SK-N-SH (cell line): ENCODE measurements around the gene PWWP2B. TPM values are rescaled to one million over a fixed set of nuclear protein-coding genes. Genes with fewer than 3 reads are reported as not detected.

Experiments used
- CTCF ChIA-PET: fragments of 300-600, 350-600 bp; formaldehyde crosslinking; extraction: SDS; loops from one replicate; lab custom pipeline; 2021; lab: Yijun Ruan, JAX
- POLR2A ChIA-PET: fragments of 350-600 bp; sonication (Branson Sonifier 250); formaldehyde crosslinking; extraction: SDS; loops from one replicate; lab custom pipeline; 2020; ENCODE audit warnings: antibody characterized with exemption, inconsistent platforms; lab: Yijun Ruan, JAX
- DNase-seq: peaks from one replicate; pipeline ENCODE4 v3.0.0; 2012
- H2AFZ ChIP-seq: fragments of 200-600 bp; sonication (generic); 2 replicates; pipeline ENCODE4 v1.8.1; 2016; ENCODE audit warnings: antibody characterized with exemption, mild to moderate bottlenecking, low read depth
- H3F3A ChIP-seq: fragments of 200-600 bp; sonication (generic); replicated peaks from 2 replicates; pipeline ENCODE3; 2016; ENCODE audit warnings: antibody characterized with exemption, mild to moderate bottlenecking; ENCODE audit not compliant: insufficient read depth
- H3K27ac ChIP-seq, 2 experiments: fragments of 200-500 bp in 1 of 2; fragments of 200-600 bp in 1 of 2; sonication (Bioruptor generic) in 1 of 2; sonication (generic), shearing (Covaris generic) in 1 of 2; 2 replicates each; pipeline versions ENCODE4 v1.5.1 to v1.6.1; 2014 to 2016; ENCODE audit warnings: low read depth in 2 of 2, inconsistent platforms in 1 of 2, low read length in 1 of 2, mild to moderate bottlenecking in 1 of 2, mixed read lengths in 1 of 2
- H3K27me3 ChIP-seq: fragments of 200-600 bp; sonication (generic), shearing (Covaris generic); 2 replicates; pipeline ENCODE4 v1.6.1; 2016; ENCODE audit warnings: mixed run types; ENCODE audit not compliant: insufficient read depth
- H3K36me3 ChIP-seq, 2 experiments: fragments of 200-500 bp in 1 of 2; fragments of 200-600 bp in 1 of 2; sonication (Bioruptor generic) in 1 of 2; sonication (generic) in 1 of 2; replicated peaks in 1 of 2; 2 replicates each; pipeline versions ENCODE3 to v1.5.1; 2014 to 2016; ENCODE audit warnings: low read length in 1 of 2, mild to moderate bottlenecking in 1 of 2; ENCODE audit not compliant: insufficient read depth in 2 of 2, control insufficient read depth in 1 of 2
- H3K4me1 ChIP-seq, 2 experiments: fragments of 200-500 bp in 1 of 2; fragments of 200-600 bp in 1 of 2; sonication (Bioruptor generic) in 1 of 2; sonication (generic), shearing (Covaris generic) in 1 of 2; 2 replicates each; pipeline versions ENCODE4 v1.5.1 to v1.6.1; 2014 to 2016; ENCODE audit warnings: low read depth in 1 of 2, low read length in 1 of 2, mixed run types in 1 of 2; ENCODE audit not compliant: insufficient read depth in 2 of 2, control insufficient read depth in 1 of 2
- H3K4me2 ChIP-seq: fragments of 200-600 bp; sonication (generic), shearing (Covaris generic); 2 replicates; pipeline ENCODE4 v1.6.1; 2017; ENCODE audit warnings: mixed run types
- H3K4me3 ChIP-seq, 2 experiments: fragments of 200-500 bp in 1 of 2; fragments of 200-600 bp in 1 of 2; sonication (Bioruptor generic) in 1 of 2; sonication (generic), shearing (Covaris generic) in 1 of 2; 2 replicates each; pipeline versions ENCODE4 v1.5.1 to v1.8.1; 2014 to 2016; ENCODE audit warnings: low read depth in 2 of 2, inconsistent platforms in 1 of 2, low read length in 1 of 2, mild to moderate bottlenecking in 1 of 2, mixed read lengths in 1 of 2, moderate library complexity in 1 of 2
- H3K79me2 ChIP-seq: fragments of 200-600 bp; sonication (generic); 2 replicates; pipeline ENCODE4 v1.8.1; 2017; ENCODE audit warnings: mild to moderate bottlenecking; ENCODE audit not compliant: insufficient read depth
- H3K9ac ChIP-seq: fragments of 200-600 bp; sonication (generic); 2 replicates; pipeline ENCODE4 v1.6.1; 2017; ENCODE audit warnings: mixed run types
- H3K9me2 ChIP-seq: fragments of 200-600 bp; sonication (generic); 2 replicates; pipeline ENCODE4 v1.6.1; 2017; ENCODE audit warnings: mixed run types
- H3K9me3 ChIP-seq: fragments of 200-600 bp; sonication (generic); 2 replicates; pipeline ENCODE4 v1.6.1; 2017; ENCODE audit warnings: mixed run types, mild to moderate bottlenecking, moderate library complexity
- H4K20me1 ChIP-seq: fragments of 200-600 bp; sonication (generic); 2 replicates; pipeline ENCODE4 v1.6.1; 2017; ENCODE audit warnings: mild to moderate bottlenecking, mixed run types; ENCODE audit not compliant: insufficient read depth
- ELF1 ChIP-seq: IDR thresholded peaks from 2 replicates; pipeline ENCODE4 v1.4.0; 2012
- FOSL2 ChIP-seq: IDR thresholded peaks from 2 replicates; pipeline ENCODE4 v1.4.0; 2012; ENCODE audit warnings: low read depth, mild to moderate bottlenecking, moderate library complexity, borderline replicate concordance
- FOXJ3 ChIP-seq: sonication (generic); formaldehyde crosslinking; IDR thresholded peaks from 2 replicates; pipeline ENCODE4 v1.5.1; 2020; ENCODE audit warnings: mild to moderate bottlenecking, missing genetic modification reagents
- FOXM1 ChIP-seq: IDR thresholded peaks from 2 replicates; pipeline ENCODE4 v1.4.0; 2012; ENCODE audit warnings: low read depth, mild to moderate bottlenecking
- GATA2 ChIP-seq: sonication (generic); formaldehyde crosslinking; IDR thresholded peaks from 2 replicates; pipeline ENCODE4 v1.5.0; 2020; ENCODE audit warnings: mild to moderate bottlenecking, missing genetic modification reagents
- MXI1 ChIP-seq: IDR thresholded peaks from 2 replicates; pipeline ENCODE4 v1.6.1; 2012; ENCODE audit warnings: mild to moderate bottlenecking, low read depth, low read length, improper control_type of control experiment
- NRF1 ChIP-seq: IDR thresholded peaks from 2 replicates; pipeline ENCODE4 v1.6.1; 2012; ENCODE audit warnings: low read depth, mild to moderate bottlenecking, low read length
- PBX3 ChIP-seq: IDR thresholded peaks from 2 replicates; pipeline ENCODE4; 2012
- RAD21 ChIP-seq: IDR thresholded peaks from 2 replicates; pipeline ENCODE4 v1.6.1; 2012; ENCODE audit warnings: mild to moderate bottlenecking, low read length
- SMC3 ChIP-seq: IDR thresholded peaks from 2 replicates; pipeline ENCODE4 v1.6.1; 2012; ENCODE audit warnings: low read depth, low read length, improper control_type of control experiment
- TEAD4 ChIP-seq: IDR thresholded peaks from 2 replicates; pipeline ENCODE4 v1.4.0; 2012; ENCODE audit warnings: mild to moderate bottlenecking, borderline replicate concordance; ENCODE audit not compliant: insufficient read depth
- YY1 ChIP-seq: IDR thresholded peaks from 2 replicates; pipeline ENCODE4 v1.4.0; 2012; ENCODE audit warnings: low read depth, mild to moderate bottlenecking
- ZBTB33 ChIP-seq: IDR thresholded peaks from 2 replicates; pipeline ENCODE4 v1.4.0; 2012; ENCODE audit warnings: low read depth, borderline replicate concordance
- WGBS: methylation state at CpG from one replicate; pipeline ENCODE4 v1.1.6; 2017; ENCODE audit warnings: low lambda C conversion rate; 5-methylcytosine and 5-hydroxymethylcytosine counted together
- polyA plus RNA-seq, 3 experiments: library from polyadenylated mRNA; depleted of rRNA; stranded (reverse); fragments of >200 nt; gene quantifications; 2 replicates each; pipeline ENCODE4 v1.2.3, GENCODE V29; 2012
- TF ChIP-seq, protein P1 (sequence below): fragments of 150-350 bp; IDR thresholded peaks from 2 replicates; pipeline ENCODE4 v1.6.1; 2016; ENCODE audit warnings: mild to moderate bottlenecking, low read depth, low read length

PWWP2B gene
- polyA plus RNA-seq, 1 of the 3 experiments (the other 2 are of a cell fraction) = 2.4 TPM

GRCh38 chr10:132412316-132413192, 15.6 kb downstream of the PWWP2B start:
- TF ChIP-seq TEAD4 (no peak), MXI1 (no peak), SMC3 (no peak), ZBTB33 (no peak), FOXJ3 (no peak), GATA2 (CRISPR knock-in tag) (no peak), ELF1 (no peak), FOXM1 (no peak), FOSL2 (no peak), PBX3 (no peak), NRF1 (no peak), RAD21 (no peak), YY1 (no peak)
- TF ChIP-seq, protein P1, sequence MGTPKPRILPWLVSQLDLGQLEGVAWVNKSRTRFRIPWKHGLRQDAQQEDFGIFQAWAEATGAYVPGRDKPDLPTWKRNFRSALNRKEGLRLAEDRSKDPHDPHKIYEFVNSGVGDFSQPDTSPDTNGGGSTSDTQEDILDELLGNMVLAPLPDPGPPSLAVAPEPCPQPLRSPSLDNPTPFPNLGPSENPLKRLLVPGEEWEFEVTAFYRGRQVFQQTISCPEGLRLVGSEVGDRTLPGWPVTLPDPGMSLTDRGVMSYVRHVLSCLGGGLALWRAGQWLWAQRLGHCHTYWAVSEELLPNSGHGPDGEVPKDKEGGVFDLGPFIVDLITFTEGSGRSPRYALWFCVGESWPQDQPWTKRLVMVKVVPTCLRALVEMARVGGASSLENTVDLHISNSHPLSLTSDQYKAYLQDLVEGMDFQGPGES = no peak
- no peaks in the 10 kb centered on the region for H3K79me2 ChIP-seq
- no peak overlapping the region for H2AFZ ChIP-seq
- peak; percentile 40 for DNase-seq
- no peaks in the 10 kb centered on the region for H3K27me3 ChIP-seq
- WGBS = 93% methylated on average over 22 of the region's 29 CpGs
- H3K36me3 ChIP-seq = no peaks in the 10 kb centered on the region
- H3K4me2 ChIP-seq = no peak overlapping the region
- no peaks in the 10 kb centered on the region for H4K20me1 ChIP-seq
- H3K4me1 ChIP-seq = peaks cover 0 to 14% of the 10 kb centered on the region in 2 experiments; a peak in 1 of 4 replicates
- no peaks in the 10 kb centered on the region for H3F3A ChIP-seq
- H3K4me3 ChIP-seq = no peak overlapping the region
- no peak overlapping the region for H3K9ac ChIP-seq
- ChIA-PET POLR2A (interaction anchor here (0.7 kb wide), 1 partner anchor 941 kb away, joined by 5 read pairs; no protein-coding TSS in a partner anchor), CTCF (no interaction called here)
- H3K9me3 ChIP-seq = no peaks in the 10 kb centered on the region
- H3K27ac ChIP-seq = no peak overlapping the region
- no peaks in the 10 kb centered on the region for H3K9me2 ChIP-seq
